HG03045 (cell line): ENCODE measurements around the gene CMSS1.
"Not testable (repeated sequence)": the region's sequence is repeated elsewhere in the genome, so short reads cannot be mapped to it uniquely, and the experiment has no call there.

ENCODE experiments used
- ATAC-seq: cut with Tn5 transposase; IDR thresholded peaks from one replicate; pipeline ENCODE4 v1.9.1; 2021; ENCODE audit warnings: mild to moderate bottlenecking, moderate library complexity; ENCODE audit not compliant: unreplicated experiment

CMSS1 gene

GRCh38 chr3:100209169-100209568 lies 391.5 kb downstream of the CMSS1 start:
- ATAC-seq = no peak

GRCh38 chr3:100209948-100210771 lies 392.5 kb downstream of the CMSS1 start:
- ATAC-seq = peak; percentile 91

GRCh38 chr3:100210772-100211135 lies 393.1 kb downstream of the CMSS1 start:
- no peak for ATAC-seq

GRCh38 chr3:100213891-100214573 lies 396.4 kb downstream of the CMSS1 start:
- no peak for ATAC-seq

- no peak for ATAC-seq
Observed at GRCh38 chr3:100214574-100214964, 396.9 kb downstream of the CMSS1 start.

GRCh38 chr3:100216713-100217112 lies 399.1 kb downstream of the CMSS1 start:
- no peak for ATAC-seq

GRCh38 chr3:100221159-100221558 lies 403.5 kb downstream of the CMSS1 start:
- no peak for ATAC-seq

GRCh38 chr3:100225193-100225592 lies 407.5 kb downstream of the CMSS1 start:
- ATAC-seq = no peak

GRCh38 chr3:100225883-100226282 lies 408.2 kb downstream of the CMSS1 start:
- no peak for ATAC-seq

GRCh38 chr3:100226712-100227429 lies 409.2 kb downstream of the CMSS1 start:
- ATAC-seq = no peak

GRCh38 chr3:100227511-100227921 lies 409.9 kb downstream of the CMSS1 start:
- ATAC-seq = no peak

GRCh38 chr3:100228247-100228646 lies 410.6 kb downstream of the CMSS1 start:
- ATAC-seq = no peak

- ATAC-seq = not testable (repeated sequence)
Observed at GRCh38 chr3:100229188-100229587, 411.5 kb downstream of the CMSS1 start.

GRCh38 chr3:100230710-100231109 lies 413.0 kb downstream of the CMSS1 start:
- ATAC-seq = no peak
